KG1 (cell line): ENCODE results near the gene ZNF575.
"Not testable (repeated sequence)": the region's sequence is repeated elsewhere in the genome, so short reads cannot be mapped to it uniquely, and the experiment has no call there.

Experiments used
- DNase-seq: peaks from one replicate; lab custom pipeline; 2025; lab: John Stamatoyannopoulos, UW

The ZNF575 gene

GRCh38 chr19:43511324-43511723 lies 21.7 kb upstream of the ZNF575 start:
- DNase-seq = no peak

GRCh38 chr19:43512399-43512798 lies 20.6 kb upstream of the ZNF575 start:
- not testable (repeated sequence) for DNase-seq

- DNase-seq = no peak
These were observed 14.9 kb upstream of the ZNF575 start for GRCh38 chr19:43518051-43518450.

- peak; percentile 39 for DNase-seq
These were observed 13.4 kb upstream of the ZNF575 start for GRCh38 chr19:43519436-43520088.

- no peak for DNase-seq
These were observed 10.1 kb upstream of the ZNF575 start for GRCh38 chr19:43522929-43523328.

- not testable (repeated sequence) for DNase-seq
These were observed 9.3 kb upstream of the ZNF575 start for GRCh38 chr19:43523696-43524095.

- peak; percentile 56 for DNase-seq
These were observed 7.8 kb upstream of the ZNF575 start for GRCh38 chr19:43524922-43525835.

- no peak for DNase-seq
These were observed 6.9 kb upstream of the ZNF575 start for GRCh38 chr19:43525836-43526771.

GRCh38 chr19:43526884-43527859 lies 5.8 kb upstream of the ZNF575 start, which contains the start of gene ETHE1:
ETHE1 (minus strand) TSS chr19:43527201; CDS start chr19:43527177, 24 bp downstream.
- peak; percentile 85 for DNase-seq

GRCh38 chr19:43527860-43528622 lies 4.9 kb upstream of the ZNF575 start:
- DNase-seq = no peak

GRCh38 chr19:43532571-43532961 lies 422 bp upstream of the ZNF575 start:
- DNase-seq = no peak

GRCh38 chr19:43533546-43534304 lies 737 bp downstream of the ZNF575 start:
- no peak for DNase-seq

GRCh38 chr19:43534305-43534815 lies 1.4 kb downstream of the ZNF575 start:
- DNase-seq = no peak

- no peak for DNase-seq
These were observed 2.1 kb downstream of the ZNF575 start for GRCh38 chr19:43534816-43535761.

GRCh38 chr19:43538922-43539321 lies 5.9 kb downstream of the ZNF575 start:
- DNase-seq = no peak

GRCh38 chr19:43540381-43540780 lies 7.4 kb downstream of the ZNF575 start:
- no peak for DNase-seq

- DNase-seq = no peak
These were observed 9.1 kb downstream of the ZNF575 start for GRCh38 chr19:43541920-43542650.
